HFFc6 (cell line): ENCODE measurements around the gene TWIST2. TPM values are rescaled to one million over a fixed set of nuclear protein-coding genes. Genes with fewer than 3 reads are reported as not detected.
A peak's percentile ranks its signal among the peaks of the same experiment; 100 is the strongest.

Experiments used
- DNase-seq: peaks from one replicate; pipeline ENCODE4 v3.0.0-alpha.2; 2018
- H3K27ac Mint-ChIP-seq: 2 replicates; pipeline ENCODE4 v1.8.0; 2020; ENCODE audit warnings: mild to moderate bottlenecking, mixed read lengths
- H3K27me3 Mint-ChIP-seq: 2 replicates; pipeline ENCODE4 v1.8.0; 2021; ENCODE audit warnings: mild to moderate bottlenecking, moderate library complexity, mixed read lengths; ENCODE audit not compliant: insufficient read depth
- H3K36me3 Mint-ChIP-seq: 2 replicates; pipeline ENCODE4 v1.8.0; 2021; ENCODE audit warnings: low read depth, mixed read lengths
- H3K4me1 Mint-ChIP-seq: 2 replicates; pipeline ENCODE4 v1.8.0; 2020; ENCODE audit warnings: low read depth, mixed read lengths
- H3K4me3 Mint-ChIP-seq: 2 replicates; pipeline ENCODE4 v1.8.0; 2020; ENCODE audit warnings: mild to moderate bottlenecking, moderate library complexity, mixed read lengths
- H3K9me3 Mint-ChIP-seq: 2 replicates; pipeline ENCODE4 v1.8.0; 2020; ENCODE audit warnings: mild to moderate bottlenecking, mixed read lengths
- CTCF ChIP-seq: fragments of 200-600 bp; sonication (generic); IDR thresholded peaks from 2 replicates; pipeline ENCODE4 v1.5.0; 2021; ENCODE audit warnings: antibody characterized with exemption, mild to moderate bottlenecking
- total RNA-seq, 6 experiments: library from RNA; stranded (reverse); fragmentation: NEBNext Ultra II Directional; extraction: Animal tissue kit (Norgen Biotek cat#: 25700); gene quantifications; 2 replicates in 1 of 6; 3 replicates in 5 of 6; pipeline ENCODE4 v1.2.3, GENCODE V29; 2021

The TWIST2 gene
- total RNA-seq, 6 experiments from 2014 or later, result 127 to 146 (median 137) TPM

GRCh38 chr2:238938401-238939055, 90.6 kb downstream of the TWIST2 start:
- TF ChIP-seq CTCF, result no peak
- Mint-ChIP-seq H3K4me3 (peak overlapping the region; percentile 57), H3K4me1 (peaks cover 18% of the 10 kb centered on the region), H3K9me3 (peaks cover 10% of the 10 kb centered on the region), H3K36me3 (peaks cover 13% of the 10 kb centered on the region), H3K27me3 (no peaks in the 10 kb centered on the region; the same call in none of the 2 replicates), H3K27ac (no peak overlapping the region)
- peak; percentile 85 for DNase-seq

DNA sequence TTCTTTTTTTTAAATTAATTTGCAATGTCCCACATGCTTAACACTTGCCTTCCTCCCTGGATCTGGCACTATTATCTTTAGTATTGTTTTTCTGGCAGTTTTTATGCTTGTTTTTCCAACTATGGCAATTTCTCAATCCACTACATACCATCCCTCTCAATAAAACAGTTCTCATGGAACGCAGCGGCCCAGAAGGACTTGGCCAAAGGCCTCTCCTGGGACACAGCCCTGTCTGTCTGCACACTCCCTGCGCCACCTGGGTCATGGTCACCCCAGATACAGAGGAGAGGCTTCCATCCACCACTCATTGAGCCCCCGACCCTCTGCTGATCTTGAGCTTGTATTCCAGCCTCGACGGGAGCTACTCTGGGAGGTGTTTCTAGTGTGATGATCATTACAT, 91.2 kb downstream of the TWIST2 start:
- TF ChIP-seq CTCF, result no peak
- Mint-ChIP-seq H3K36me3 (peaks cover 10% of the 10 kb centered on the region), H3K9me3 (peaks cover 5% of the 10 kb centered on the region), H3K27ac (no peak overlapping the region), H3K4me3 (no peak overlapping the region), H3K27me3 (no peaks in the 10 kb centered on the region; the same call in none of the 2 replicates), H3K4me1 (peaks cover 21% of the 10 kb centered on the region)
- DNase-seq, result peak; percentile 28

DNA sequence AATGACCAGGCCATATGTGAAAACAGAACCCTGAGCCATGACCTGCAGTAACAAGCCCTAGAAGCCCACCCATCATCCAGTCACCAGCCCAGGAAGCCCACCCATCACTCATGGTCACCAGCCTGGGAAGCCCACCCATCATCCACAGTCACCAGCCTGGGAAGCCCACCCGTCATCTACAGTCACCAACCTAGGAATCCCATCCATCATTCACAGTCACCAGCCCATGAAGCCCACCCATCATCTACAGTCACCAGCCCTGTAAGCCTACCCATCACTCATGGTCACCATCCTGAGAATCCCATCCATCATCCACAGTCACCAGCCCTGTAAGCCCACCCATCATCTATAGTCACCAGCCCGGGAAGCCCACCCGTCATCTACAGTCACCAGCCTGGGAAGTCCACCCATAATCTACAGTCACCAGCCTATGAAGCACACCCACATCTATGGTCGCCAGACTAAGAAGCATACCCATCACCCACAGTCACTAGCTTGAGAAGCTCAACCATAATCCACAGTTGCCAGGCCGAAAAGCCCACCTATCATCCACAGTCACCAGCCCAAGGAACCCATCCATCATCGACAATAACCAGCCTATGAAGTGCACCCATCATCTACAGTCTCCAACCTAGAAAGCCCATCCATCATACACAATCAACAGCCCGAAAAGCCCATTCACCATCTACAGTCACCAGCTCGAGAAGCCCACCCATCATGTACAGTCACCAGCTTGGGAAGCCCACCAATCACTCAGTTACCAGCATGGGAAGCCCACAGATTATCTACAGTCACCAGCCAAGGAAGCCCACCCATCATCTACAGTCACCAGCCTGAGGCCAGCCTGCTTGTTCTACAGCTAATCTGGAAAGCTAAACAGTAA, 91.9 kb downstream of the TWIST2 start:
- Mint-ChIP-seq H3K27ac (no peak overlapping the region), H3K4me1 (peaks cover 21% of the 10 kb centered on the region), H3K36me3 (peaks cover 5% of the 10 kb centered on the region; the same call in 1 of the 2 replicates), H3K9me3 (no peaks in the 10 kb centered on the region), H3K4me3 (no peak overlapping the region), H3K27me3 (no peaks in the 10 kb centered on the region; the same call in none of the 2 replicates)
- no peak for TF ChIP-seq CTCF
- DNase-seq, result no peak

- DNase-seq, result no peak
- Mint-ChIP-seq H3K36me3 (peaks cover 5% of the 10 kb centered on the region; the same call in 1 of the 2 replicates), H3K27me3 (no peaks in the 10 kb centered on the region; the same call in 1 of the 2 replicates), H3K9me3 (no peaks in the 10 kb centered on the region), H3K4me3 (no peak overlapping the region), H3K27ac (no peak overlapping the region), H3K4me1 (peaks cover 21% of the 10 kb centered on the region)
- TF ChIP-seq CTCF, result no peak
These were observed 92.9 kb downstream of the TWIST2 start for GRCh38 chr2:238940806-238941205.

DNA sequence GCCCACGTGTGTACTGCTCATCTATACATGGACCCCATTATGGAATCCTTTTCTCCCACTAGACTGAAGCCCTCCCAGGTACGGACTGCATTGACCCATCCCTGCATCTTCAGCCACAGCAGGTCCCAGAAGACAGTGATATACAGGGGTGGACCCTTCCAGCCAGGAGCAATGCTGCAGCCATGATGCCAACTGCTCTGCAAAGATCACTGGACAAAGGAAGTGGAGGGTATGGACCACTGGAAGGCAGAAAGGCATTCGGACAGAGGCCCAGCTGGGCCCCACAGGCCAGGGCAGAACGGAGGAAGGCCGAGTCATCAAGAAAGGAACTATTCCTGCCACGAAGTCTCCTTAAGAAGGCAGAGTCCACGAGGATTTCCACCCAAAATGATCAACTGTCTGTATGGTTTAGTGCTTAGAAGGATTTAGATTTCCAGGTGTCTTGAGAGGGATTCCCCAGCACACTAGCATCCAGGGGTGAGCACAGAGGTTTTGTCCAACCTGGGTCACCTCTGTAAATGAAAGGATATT, 93.4 kb downstream of the TWIST2 start:
- DNase-seq, result no peak
- Mint-ChIP-seq H3K4me3 (no peak overlapping the region), H3K27ac (no peak overlapping the region), H3K9me3 (no peaks in the 10 kb centered on the region), H3K36me3 (peaks cover 5% of the 10 kb centered on the region; the same call in 1 of the 2 replicates), H3K27me3 (no peaks in the 10 kb centered on the region; the same call in 1 of the 2 replicates), H3K4me1 (peaks cover 21% of the 10 kb centered on the region)
- no peak for TF ChIP-seq CTCF
